Right lobe of liver (tissue), 6 donors: ENCODE results near the gene NKD2. TPM values are rescaled to one million over a fixed set of nuclear protein-coding genes. Genes with fewer than 3 reads are reported as not detected.

Experiments
- ATAC-seq, 4 donors: fragments of 200-7000 bp; cut with Tn5 transposase; one replicate each; pipeline ENCODE4 v1.9.1; 2020; ENCODE audit warnings: mild to moderate bottlenecking in 4 of 4, moderate library complexity in 4 of 4
- DNase-seq, 3 donors: peaks; one replicate each; pipeline ENCODE4 v3.0.0-alpha.2; 2020
- H3K27ac ChIP-seq, 3 donors: fragments of 200-600 bp; one replicate each; pipeline ENCODE4 v1.8.0; 2022
- H3K27me3 ChIP-seq, 2 donors: fragments of 200-600 bp; one replicate each; pipeline ENCODE4 v1.8.0; 2022
- H3K36me3 ChIP-seq, 4 donors: fragments of 200-600 bp; sonication (generic) in 1 of 4; one replicate each; pipeline versions ENCODE4 v1.5.1 to v1.8.0; 2017 to 2022; ENCODE audit warnings: control low read depth in 1 of 4
- H3K4me1 ChIP-seq, 4 donors: fragments of 200-600 bp; sonication (generic) in 1 of 4; one replicate each; pipeline versions ENCODE4 v1.5.1 to v1.8.0; 2017 to 2022; ENCODE audit warnings: control low read depth in 1 of 4
- H3K4me3 ChIP-seq, 3 donors: fragments of 200-600 bp; one replicate each; pipeline ENCODE4 v1.8.0; 2022
- H3K9me3 ChIP-seq, 4 donors: fragments of 200-600 bp; sonication (generic) in 1 of 4; one replicate each; pipeline versions ENCODE4 v1.5.1 to v1.8.0; 2017 to 2022; ENCODE audit warnings: control low read depth in 1 of 4
- POLR2A ChIP-seq: fragments of 450-650 bp; IDR thresholded peaks from one replicate; pipeline ENCODE4 v1.6.1; 2017; ENCODE audit warnings: antibody characterized with exemption, mild to moderate bottlenecking
- WGBS: methylation state at CpG from one replicate; pipeline ENCODE4 v1.1.6; 2018; ENCODE audit warnings: low coverage, low lambda C conversion rate; ENCODE audit not compliant: insufficient coverage; ENCODE audit errors: missing lambda C conversion rate; 5-methylcytosine and 5-hydroxymethylcytosine counted together
- intact Hi-C, 2 donors: fragments of 100-400 bp; cut with DNase I; formaldehyde crosslinking; loops; one replicate each; pipeline versions ENCODE4 v1.11.2 to v1.14.1; 2022
- total RNA-seq, 6 experiments: library from RNA; depleted of rRNA in 2 of 6; stranded (reverse); fragments of >200 nt in 2 of 6; fragmentation: NEBNext Ultra II Directional in 3 of 6; extraction: Animal tissue kit (Norgen Biotek cat#: 25700) in 3 of 6; gene quantifications; one replicate each; pipeline versions ENCODE4 v1.1.0 to v1.2.4, GENCODE V29; 2016 to 2023
- TF ChIP-seq, protein P1 (sequence below), 4 donors: fragments of 200-600 bp in 3 of 4; fragments of 450-650 bp in 1 of 4; IDR thresholded peaks; one replicate each; pipeline versions ENCODE4 v1.5.1 to v1.8.0; 2016 to 2022; ENCODE audit warnings: antibody characterized with exemption in 4 of 4, mild to moderate bottlenecking in 2 of 4
- donor health status: DM: no; HTN: yes; CAD: no.
- donor health status: DM: no; HTN: no; CAD: no.
- donor health status: DM: no; HTN: no; CAD: no.
- donor health status: DM: no; HTN: yes; CAD: no.
- donor health status: DM: no; HTN: yes; CAD: no.

The NKD2 gene
- total RNA-seq, 6 experiments from 2014 or later: 0.93 to 2.9 (median 2.2) TPM

DNA sequence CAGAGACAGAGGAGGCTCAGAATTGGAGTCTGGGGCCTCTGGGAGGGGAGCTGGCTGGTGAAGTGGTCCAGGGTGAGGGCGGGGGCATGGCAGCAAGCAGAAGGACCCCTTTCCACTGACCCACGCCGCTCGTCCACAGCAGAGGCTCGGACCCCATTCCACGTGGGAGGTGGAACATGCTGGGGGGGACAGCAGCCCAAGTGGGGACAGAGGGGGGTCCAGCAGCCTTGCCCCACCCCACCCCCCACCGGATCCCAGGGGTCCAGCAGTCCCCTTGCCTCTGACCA, 25.4 kb upstream of the NKD2 start:
- 76% methylated on average over 4 of the region's 7 CpGs for WGBS
- Histone ChIP-seq H3K36me3 (no peaks in the 10 kb centered on the region), H3K4me3 (no peak overlapping the region), H3K27ac (no peak overlapping the region), H3K27me3 (no peaks in the 10 kb centered on the region), H3K4me1 (no peaks in the 10 kb centered on the region), H3K9me3 (no peaks in the 10 kb centered on the region)
- ATAC-seq (no peak), DNase-seq (no peak)
- TF ChIP-seq, protein P1, sequence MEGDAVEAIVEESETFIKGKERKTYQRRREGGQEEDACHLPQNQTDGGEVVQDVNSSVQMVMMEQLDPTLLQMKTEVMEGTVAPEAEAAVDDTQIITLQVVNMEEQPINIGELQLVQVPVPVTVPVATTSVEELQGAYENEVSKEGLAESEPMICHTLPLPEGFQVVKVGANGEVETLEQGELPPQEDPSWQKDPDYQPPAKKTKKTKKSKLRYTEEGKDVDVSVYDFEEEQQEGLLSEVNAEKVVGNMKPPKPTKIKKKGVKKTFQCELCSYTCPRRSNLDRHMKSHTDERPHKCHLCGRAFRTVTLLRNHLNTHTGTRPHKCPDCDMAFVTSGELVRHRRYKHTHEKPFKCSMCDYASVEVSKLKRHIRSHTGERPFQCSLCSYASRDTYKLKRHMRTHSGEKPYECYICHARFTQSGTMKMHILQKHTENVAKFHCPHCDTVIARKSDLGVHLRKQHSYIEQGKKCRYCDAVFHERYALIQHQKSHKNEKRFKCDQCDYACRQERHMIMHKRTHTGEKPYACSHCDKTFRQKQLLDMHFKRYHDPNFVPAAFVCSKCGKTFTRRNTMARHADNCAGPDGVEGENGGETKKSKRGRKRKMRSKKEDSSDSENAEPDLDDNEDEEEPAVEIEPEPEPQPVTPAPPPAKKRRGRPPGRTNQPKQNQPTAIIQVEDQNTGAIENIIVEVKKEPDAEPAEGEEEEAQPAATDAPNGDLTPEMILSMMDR (IDR thresholded peaks at IDR 0.05): no peak
- no peak for TF ChIP-seq POLR2A
- intact Hi-C loops: no loop called here

DNA sequence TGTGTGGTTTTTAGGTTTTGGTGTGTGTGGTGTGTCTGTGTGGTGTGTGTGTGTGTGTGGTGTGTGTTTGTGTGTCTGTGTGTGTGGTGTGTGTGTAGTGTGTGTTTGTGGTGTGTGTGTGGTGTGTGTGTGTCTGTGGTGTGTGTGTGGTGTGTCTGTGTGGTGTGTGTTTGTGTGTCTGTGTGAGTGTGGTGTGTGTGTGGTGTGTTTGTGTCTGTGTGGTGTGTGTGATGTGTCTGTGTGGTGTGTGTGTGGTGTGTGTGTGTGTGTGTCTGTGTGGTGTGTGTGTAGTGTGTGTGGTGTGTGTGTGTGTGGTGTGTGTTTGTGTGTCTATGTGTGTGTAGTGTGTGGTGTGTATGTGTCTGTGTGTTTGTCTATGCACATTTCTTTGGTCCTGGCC, 25.0 kb upstream of the NKD2 start:
- intact Hi-C loops: no loop called here
- Histone ChIP-seq H3K27ac (no peak overlapping the region), H3K36me3 (no peaks in the 10 kb centered on the region), H3K4me1 (no peaks in the 10 kb centered on the region), H3K9me3 (no peaks in the 10 kb centered on the region), H3K27me3 (no peaks in the 10 kb centered on the region), H3K4me3 (no peak overlapping the region)
- TF ChIP-seq, protein P1 (IDR thresholded peaks at IDR 0.05): no peak
- TF ChIP-seq POLR2A: no peak
- DNase-seq: no peak
- no peak for ATAC-seq

DNA sequence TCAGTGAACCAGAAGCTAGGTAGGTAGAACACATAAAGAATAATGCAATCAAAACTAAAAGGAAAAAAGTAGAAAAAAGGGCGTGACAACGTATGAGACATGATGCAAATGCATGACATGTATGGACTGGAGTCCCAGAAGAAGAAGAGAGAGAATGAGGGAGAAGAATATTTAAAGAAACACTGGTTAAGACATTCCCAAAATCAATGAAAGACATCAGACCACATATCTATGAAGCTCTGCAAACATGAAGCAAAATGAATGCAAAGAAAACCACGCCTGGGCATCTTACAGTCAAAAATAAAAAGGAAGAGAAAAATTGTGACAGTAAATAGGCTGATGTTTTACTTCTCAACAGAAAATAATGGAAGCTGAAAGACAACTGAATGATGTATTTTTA, 23.8 kb upstream of the NKD2 start:
- TF ChIP-seq, protein P1 (IDR thresholded peaks at IDR 0.05): no peak
- no peak for TF ChIP-seq POLR2A
- H3K36me3 ChIP-seq: no peaks in the 10 kb centered on the region
- H3K27me3 ChIP-seq: no peaks in the 10 kb centered on the region
- intact Hi-C loops: no loop called here
- H3K27ac ChIP-seq: no peak overlapping the region
- H3K4me1 ChIP-seq: no peaks in the 10 kb centered on the region
- WGBS: 71% methylated on average over 3 of the region's 3 CpGs
- DNase-seq: no peak
- ATAC-seq: no peak
- no peaks in the 10 kb centered on the region for H3K9me3 ChIP-seq
- H3K4me3 ChIP-seq: no peak overlapping the region

- Histone ChIP-seq H3K4me3 (no peak overlapping the region), H3K27me3 (no peaks in the 10 kb centered on the region), H3K4me1 (no peaks in the 10 kb centered on the region), H3K27ac (no peak overlapping the region), H3K9me3 (no peaks in the 10 kb centered on the region), H3K36me3 (no peaks in the 10 kb centered on the region)
- WGBS: 15% methylated on average over 2 of the region's 2 CpGs
- TF ChIP-seq, protein P1 (IDR thresholded peaks at IDR 0.05): no peak
- no peak for TF ChIP-seq POLR2A
- intact Hi-C loops: no loop called here
- no peak for ATAC-seq
- DNase-seq: no peak
These were observed 20.8 kb upstream of the NKD2 start for GRCh38 chr5:987761-988160.

DNA sequence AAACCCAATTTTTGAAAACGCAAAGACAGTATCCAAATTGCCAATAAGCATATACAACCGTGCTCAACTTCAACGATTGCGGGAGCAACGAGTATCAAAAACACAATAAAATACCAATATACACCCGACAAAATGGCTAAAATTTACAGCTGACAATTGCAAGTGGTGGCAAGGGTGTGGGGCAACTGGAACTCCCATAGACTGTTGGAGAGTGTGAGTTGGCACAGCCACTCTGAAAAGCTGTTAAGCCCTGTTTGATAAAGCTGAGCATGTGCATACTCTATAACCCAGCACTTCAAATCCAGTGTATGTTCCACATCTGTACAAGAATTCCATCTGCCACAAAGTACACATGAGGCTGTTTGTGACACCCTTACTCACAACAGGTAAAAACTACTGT, 20.3 kb upstream of the NKD2 start:
- Histone ChIP-seq H3K4me1 (peaks cover 0 to under 1% (median 0%) of the 10 kb centered on the region in 4 donors), H3K9me3 (no peaks in the 10 kb centered on the region), H3K27ac (no peak overlapping the region), H3K36me3 (no peaks in the 10 kb centered on the region), H3K27me3 (no peaks in the 10 kb centered on the region), H3K4me3 (no peak overlapping the region)
- 66% methylated on average over 6 of the region's 6 CpGs for WGBS
- intact Hi-C loops: no loop called here
- TF ChIP-seq, protein P1 (IDR thresholded peaks at IDR 0.05): no peak
- no peak for TF ChIP-seq POLR2A
- ATAC-seq (no peak), DNase-seq (no peak)
